ENCODE data around the gene SYTL3.

- no peak for TF ChIP-seq YY1 (IDR thresholded peaks at IDR 0.05; ENCODE audit: insufficient read depth, insufficient read length)
- no peak for TF ChIP-seq ZNF274 (IDR thresholded peaks at IDR 0.05; ENCODE audit: low read depth, low read length)
Measured at GRCh38 chr6:158769234-158769770, 119.4 kb downstream of the SYTL3 start.

Measured in NT2/D1 (cell line).